HG03097 (cell line): ENCODE results near the gene GARRE1.
"Not testable (repeated sequence)": the region's sequence is repeated elsewhere in the genome, so short reads cannot be mapped to it uniquely, and the experiment has no call there.

ENCODE experiments used
- ATAC-seq: cut with Tn5 transposase; IDR thresholded peaks from one replicate; pipeline ENCODE4 v1.9.1; 2021; ENCODE audit not compliant: unreplicated experiment, low FRiP score

Gene GARRE1

GRCh38 chr19:34257559-34257924 is 3.2 kb downstream of the GARRE1 start:
- no peak for ATAC-seq

- ATAC-seq: no peak
Measured at GRCh38 chr19:34259367-34260095, 5.2 kb downstream of the GARRE1 start.

GRCh38 chr19:34260771-34261173 is 6.4 kb downstream of the GARRE1 start:
- ATAC-seq: no peak

- no peak for ATAC-seq
Measured at GRCh38 chr19:34261334-34262109, 7.2 kb downstream of the GARRE1 start.

- ATAC-seq: no peak
Measured at GRCh38 chr19:34263745-34264237, 9.4 kb downstream of the GARRE1 start.

GRCh38 chr19:34265221-34265650 is 10.9 kb downstream of the GARRE1 start:
- no peak for ATAC-seq

- no peak for ATAC-seq
Measured at GRCh38 chr19:34269081-34269480, 14.7 kb downstream of the GARRE1 start.

- ATAC-seq: no peak
Measured at GRCh38 chr19:34269489-34269888, 15.1 kb downstream of the GARRE1 start.

GRCh38 chr19:34269968-34270621 is 15.7 kb downstream of the GARRE1 start:
- ATAC-seq: no peak

- no peak for ATAC-seq
Measured at GRCh38 chr19:34273121-34273520, 18.8 kb downstream of the GARRE1 start.

- ATAC-seq: no peak
Measured at GRCh38 chr19:34274284-34274826, 20.0 kb downstream of the GARRE1 start.

GRCh38 chr19:34274827-34275625 is 20.7 kb downstream of the GARRE1 start:
- ATAC-seq: no peak

GRCh38 chr19:34275705-34276104 is 21.4 kb downstream of the GARRE1 start:
- ATAC-seq: no peak

- no peak for ATAC-seq
Measured at GRCh38 chr19:34276614-34277013, 22.3 kb downstream of the GARRE1 start.

GRCh38 chr19:34277244-34277643 is 22.9 kb downstream of the GARRE1 start:
- ATAC-seq: no peak

- ATAC-seq: no peak
Measured at GRCh38 chr19:34278783-34279182, 24.4 kb downstream of the GARRE1 start.

- not testable (repeated sequence) for ATAC-seq
Measured at GRCh38 chr19:34281444-34281843, 27.1 kb downstream of the GARRE1 start.

GRCh38 chr19:34282611-34283519 is 28.5 kb downstream of the GARRE1 start:
- ATAC-seq: no peak

- no peak for ATAC-seq
Measured at GRCh38 chr19:34284505-34284904, 30.2 kb downstream of the GARRE1 start.
